Measurements from ENCODE around the gene LRRTM4.

DNA sequence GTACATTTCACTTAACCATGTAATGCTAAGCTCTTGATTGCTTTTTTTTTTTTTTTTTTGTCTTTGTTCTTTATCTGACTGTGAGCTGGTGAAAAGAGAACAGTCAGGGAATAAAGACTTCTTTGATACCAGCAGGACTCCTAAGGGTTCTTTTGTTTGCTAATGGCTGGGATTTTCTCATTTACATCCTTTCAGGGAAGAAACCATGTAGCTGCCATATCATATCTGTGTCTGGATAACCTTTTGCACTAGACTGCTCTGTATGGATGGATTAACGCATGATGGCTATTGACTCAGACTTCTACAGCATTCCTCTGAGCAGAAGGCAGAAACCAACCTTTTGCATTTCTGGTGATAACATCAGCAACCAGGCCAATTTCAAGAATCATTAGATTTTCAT, 504.0 kb downstream of the LRRTM4 start:
- TF ChIP-seq, protein P1, sequence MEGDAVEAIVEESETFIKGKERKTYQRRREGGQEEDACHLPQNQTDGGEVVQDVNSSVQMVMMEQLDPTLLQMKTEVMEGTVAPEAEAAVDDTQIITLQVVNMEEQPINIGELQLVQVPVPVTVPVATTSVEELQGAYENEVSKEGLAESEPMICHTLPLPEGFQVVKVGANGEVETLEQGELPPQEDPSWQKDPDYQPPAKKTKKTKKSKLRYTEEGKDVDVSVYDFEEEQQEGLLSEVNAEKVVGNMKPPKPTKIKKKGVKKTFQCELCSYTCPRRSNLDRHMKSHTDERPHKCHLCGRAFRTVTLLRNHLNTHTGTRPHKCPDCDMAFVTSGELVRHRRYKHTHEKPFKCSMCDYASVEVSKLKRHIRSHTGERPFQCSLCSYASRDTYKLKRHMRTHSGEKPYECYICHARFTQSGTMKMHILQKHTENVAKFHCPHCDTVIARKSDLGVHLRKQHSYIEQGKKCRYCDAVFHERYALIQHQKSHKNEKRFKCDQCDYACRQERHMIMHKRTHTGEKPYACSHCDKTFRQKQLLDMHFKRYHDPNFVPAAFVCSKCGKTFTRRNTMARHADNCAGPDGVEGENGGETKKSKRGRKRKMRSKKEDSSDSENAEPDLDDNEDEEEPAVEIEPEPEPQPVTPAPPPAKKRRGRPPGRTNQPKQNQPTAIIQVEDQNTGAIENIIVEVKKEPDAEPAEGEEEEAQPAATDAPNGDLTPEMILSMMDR (optimal IDR thresholded peaks at IDR 0.05 in 1 of 3, IDR thresholded peaks at IDR 0.05 in 1 of 3, conservative IDR thresholded peaks at IDR 0.05 in 1 of 3; ENCODE audit: extremely low read depth in 1 of 3, insufficient read depth in 2 of 3, low read length in 3 of 3) = no peak
- no peak for TF ChIP-seq EZH2 (IDR thresholded peaks at IDR 0.05; ENCODE audit: low read length)
